Adipocyte (in vitro differentiated cells): Measurements from ENCODE around the gene ADGRL3.

Experiments used
- DNase-seq: peaks from one replicate; pipeline ENCODE4 v3.0.0-alpha.2; 2015; ENCODE audit warnings: low read depth
- H3K27me3 ChIP-seq: replicated peaks from 2 replicates; pipeline ENCODE4 v1.7.0; 2013; ENCODE audit warnings: mild to moderate bottlenecking, low read length, moderate library complexity; ENCODE audit not compliant: control insufficient read depth, insufficient read depth
- H3K36me3 ChIP-seq: 2 replicates; pipeline ENCODE4 v1.7.0; 2013; ENCODE audit warnings: low read length, mild to moderate bottlenecking, moderate library complexity; ENCODE audit not compliant: control insufficient read depth, insufficient read depth, severe bottlenecking
- H3K4me1 ChIP-seq: 2 replicates; pipeline ENCODE4 v1.7.0; 2013; ENCODE audit warnings: mild to moderate bottlenecking, low read length, moderate library complexity; ENCODE audit not compliant: control insufficient read depth, insufficient read depth
- H3K4me3 ChIP-seq: 2 replicates; pipeline ENCODE4 v1.7.0; 2013; ENCODE audit warnings: mild to moderate bottlenecking, low read length, moderate library complexity
- H3K9ac ChIP-seq: 2 replicates; pipeline ENCODE4 v1.7.0; 2013; ENCODE audit warnings: mild to moderate bottlenecking, low read length, moderate library complexity
- H3K9me3 ChIP-seq: 2 replicates; pipeline ENCODE4 v1.7.0; 2013; ENCODE audit warnings: mild to moderate bottlenecking, low read length, moderate library complexity; ENCODE audit not compliant: control insufficient read depth

The ADGRL3 gene

GRCh38 chr4:61661960-61662359 lies 461.8 kb downstream of the ADGRL3 start:
- no peaks in the 10 kb centered on the region for H3K27me3 ChIP-seq
- DNase-seq = no peak
- H3K9me3 ChIP-seq = no peaks in the 10 kb centered on the region
- H3K4me3 ChIP-seq = no peak overlapping the region
- no peaks in the 10 kb centered on the region for H3K36me3 ChIP-seq
- no peaks in the 10 kb centered on the region for H3K4me1 ChIP-seq
- no peak overlapping the region for H3K9ac ChIP-seq

DNA sequence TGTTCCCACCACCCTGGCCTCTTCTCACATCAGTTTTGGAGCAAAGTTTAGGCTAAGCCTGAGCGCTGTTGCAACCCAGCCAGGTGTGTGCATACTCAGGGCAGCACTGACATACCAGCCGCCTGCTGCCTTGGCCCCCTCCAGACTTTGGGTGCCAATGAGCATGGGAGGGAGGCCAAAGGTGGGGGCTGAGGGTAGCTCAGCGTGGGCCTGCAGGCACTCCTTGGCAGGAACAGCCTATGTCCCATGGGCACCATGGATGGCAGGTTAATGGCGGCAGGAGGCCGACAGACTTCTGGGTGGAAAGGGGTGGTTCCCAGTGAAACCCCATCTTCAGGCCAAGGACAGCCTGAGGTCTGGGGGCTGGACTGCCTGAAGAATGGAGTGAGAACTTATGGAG lies 462.2 kb downstream of the ADGRL3 start:
- DNase-seq = no peak
- Histone ChIP-seq H3K4me3 (no peak overlapping the region), H3K27me3 (no peaks in the 10 kb centered on the region), H3K9me3 (no peaks in the 10 kb centered on the region), H3K4me1 (no peaks in the 10 kb centered on the region), H3K36me3 (no peaks in the 10 kb centered on the region), H3K9ac (no peak overlapping the region)

- H3K36me3 ChIP-seq = no peaks in the 10 kb centered on the region
- H3K9ac ChIP-seq = no peak overlapping the region
- H3K27me3 ChIP-seq = no peaks in the 10 kb centered on the region
- no peak for DNase-seq
- H3K4me3 ChIP-seq = no peak overlapping the region
- H3K4me1 ChIP-seq = no peaks in the 10 kb centered on the region
- no peaks in the 10 kb centered on the region for H3K9me3 ChIP-seq
Observed at GRCh38 chr4:61663310-61663709, 463.2 kb downstream of the ADGRL3 start.

- H3K36me3 ChIP-seq = no peaks in the 10 kb centered on the region
- H3K4me3 ChIP-seq = no peak overlapping the region
- no peaks in the 10 kb centered on the region for H3K27me3 ChIP-seq
- peak; percentile 1 for DNase-seq
- H3K9ac ChIP-seq = no peak overlapping the region
- H3K9me3 ChIP-seq = peaks cover 3% of the 10 kb centered on the region
- no peaks in the 10 kb centered on the region for H3K4me1 ChIP-seq
Observed at GRCh38 chr4:61665649-61666048, 465.5 kb downstream of the ADGRL3 start.

DNA sequence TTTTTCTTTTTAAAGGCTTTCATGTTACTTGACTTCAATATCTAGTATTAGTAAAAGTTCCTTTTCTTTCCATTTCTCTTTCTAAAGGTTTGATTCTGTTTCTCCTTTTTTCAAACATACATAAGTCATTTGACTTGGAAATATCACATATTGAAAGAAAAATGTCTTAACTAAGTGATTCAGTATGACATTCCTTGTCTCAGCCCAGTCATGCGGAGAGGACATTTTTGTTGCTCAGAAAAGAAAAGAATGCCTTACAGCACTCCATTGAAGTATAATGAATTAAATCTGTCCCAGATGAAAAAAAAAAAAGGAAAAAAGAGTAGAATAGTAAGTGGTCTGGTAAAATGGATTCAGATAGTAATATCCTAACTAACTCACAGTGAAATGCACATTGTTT lies 466.1 kb downstream of the ADGRL3 start:
- Histone ChIP-seq H3K27me3 (no peaks in the 10 kb centered on the region), H3K9me3 (peaks cover 6% of the 10 kb centered on the region), H3K4me3 (no peak overlapping the region), H3K9ac (no peak overlapping the region), H3K4me1 (no peaks in the 10 kb centered on the region), H3K36me3 (no peaks in the 10 kb centered on the region)
- peak; percentile 64 for DNase-seq

DNA sequence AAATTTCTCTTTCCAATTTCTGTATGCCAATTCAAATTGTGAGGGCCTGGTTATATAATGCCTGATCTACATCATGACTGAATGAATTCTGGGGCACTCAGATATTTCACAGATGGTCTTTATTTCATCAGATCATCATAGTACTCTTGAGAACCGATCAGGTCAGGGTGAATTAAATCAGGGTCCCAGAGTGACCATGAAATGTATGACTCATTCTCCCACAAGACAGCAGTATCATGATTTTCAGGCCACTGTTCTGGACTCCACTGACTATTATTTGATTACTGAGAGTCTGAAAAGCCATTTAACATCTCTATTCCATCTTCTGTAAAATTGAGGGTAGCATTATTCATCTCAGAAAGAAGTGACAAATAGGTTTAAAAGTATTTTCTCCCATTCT lies 471.5 kb downstream of the ADGRL3 start:
- H3K4me1 ChIP-seq = no peaks in the 10 kb centered on the region
- H3K36me3 ChIP-seq = no peaks in the 10 kb centered on the region
- no peak overlapping the region for H3K9ac ChIP-seq
- DNase-seq = no peak
- peaks cover 6% of the 10 kb centered on the region for H3K9me3 ChIP-seq
- H3K27me3 ChIP-seq = no peaks in the 10 kb centered on the region
- no peak overlapping the region for H3K4me3 ChIP-seq

GRCh38 chr4:61675464-61675863 lies 475.3 kb downstream of the ADGRL3 start:
- no peak for DNase-seq
- Histone ChIP-seq H3K9ac (no peak overlapping the region), H3K9me3 (peaks cover 4% of the 10 kb centered on the region), H3K27me3 (no peaks in the 10 kb centered on the region), H3K4me3 (no peak overlapping the region), H3K4me1 (no peaks in the 10 kb centered on the region), H3K36me3 (no peaks in the 10 kb centered on the region)

DNA sequence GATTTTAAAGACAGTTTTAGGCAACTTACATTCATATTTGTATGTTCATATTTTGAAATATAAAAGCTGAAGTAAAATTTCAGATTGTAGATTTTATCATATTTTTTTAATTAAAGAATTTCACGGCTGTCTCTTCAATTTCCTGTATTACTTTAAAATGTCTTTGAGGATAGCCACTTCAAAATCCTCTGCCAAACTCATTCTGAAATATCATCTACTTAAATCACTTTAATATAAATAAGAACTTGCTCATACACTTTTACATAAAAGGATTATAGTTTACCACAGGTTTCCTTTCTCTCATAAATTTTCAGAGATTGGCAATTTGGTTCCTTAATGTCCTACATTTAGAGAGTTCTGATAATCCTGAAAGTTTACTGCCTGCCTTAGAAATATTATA lies 478.2 kb downstream of the ADGRL3 start:
- Histone ChIP-seq H3K4me1 (no peaks in the 10 kb centered on the region), H3K9ac (no peak overlapping the region), H3K36me3 (no peaks in the 10 kb centered on the region), H3K9me3 (no peaks in the 10 kb centered on the region), H3K27me3 (no peaks in the 10 kb centered on the region), H3K4me3 (no peak overlapping the region)
- DNase-seq = no peak

DNA sequence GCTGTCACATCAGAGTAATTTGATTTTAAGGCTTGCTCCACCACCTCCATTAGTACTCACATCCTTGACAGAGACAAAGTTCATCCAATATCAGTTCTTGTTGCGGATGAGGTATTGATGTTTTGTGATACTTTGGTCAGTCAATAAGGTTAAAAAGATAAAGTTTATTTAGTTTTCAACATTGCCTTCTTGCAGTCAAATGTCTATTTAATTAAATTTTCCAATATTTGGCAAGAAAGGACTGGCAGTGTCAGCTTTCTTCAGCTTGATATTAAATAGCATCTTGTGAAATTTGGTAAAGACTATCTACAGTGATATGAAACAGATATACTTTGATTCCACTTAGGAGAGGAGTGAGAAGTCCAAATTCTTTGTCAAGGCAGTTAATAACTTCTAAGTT lies 493.4 kb downstream of the ADGRL3 start:
- no peak for DNase-seq
- no peak overlapping the region for H3K4me3 ChIP-seq
- no peak overlapping the region for H3K9ac ChIP-seq
- no peaks in the 10 kb centered on the region for H3K4me1 ChIP-seq
- H3K9me3 ChIP-seq = no peaks in the 10 kb centered on the region
- no peaks in the 10 kb centered on the region for H3K27me3 ChIP-seq
- H3K36me3 ChIP-seq = no peaks in the 10 kb centered on the region

DNA sequence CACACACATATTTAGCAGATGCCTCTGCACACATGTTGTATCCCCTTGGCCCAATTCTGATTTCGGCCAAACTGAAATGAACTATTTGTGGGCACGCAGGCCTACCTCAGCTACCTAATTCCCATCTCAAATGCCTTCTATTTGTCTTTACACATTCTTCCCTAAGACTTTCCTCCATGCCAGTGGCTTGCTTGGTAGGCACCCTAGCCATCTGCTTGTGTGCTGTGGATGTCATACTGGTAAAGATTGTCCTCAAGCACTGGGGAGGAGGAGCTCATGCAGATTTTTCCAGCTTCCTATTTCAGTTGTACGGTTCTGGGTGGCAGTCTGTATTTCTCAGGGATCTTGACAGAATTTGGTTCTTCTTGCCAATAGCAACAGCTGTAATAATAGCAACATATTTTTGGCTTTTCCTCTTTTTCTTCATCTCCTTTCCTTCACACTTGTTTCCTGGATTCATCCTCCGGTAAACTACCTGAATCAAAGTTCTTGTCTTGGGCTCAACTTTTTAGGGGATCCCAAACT lies 514.3 kb downstream of the ADGRL3 start:
- no peak overlapping the region for H3K9ac ChIP-seq
- H3K4me3 ChIP-seq = no peak overlapping the region
- no peaks in the 10 kb centered on the region for H3K9me3 ChIP-seq
- H3K36me3 ChIP-seq = no peaks in the 10 kb centered on the region
- no peaks in the 10 kb centered on the region for H3K27me3 ChIP-seq
- no peaks in the 10 kb centered on the region for H3K4me1 ChIP-seq
- no peak for DNase-seq

DNA sequence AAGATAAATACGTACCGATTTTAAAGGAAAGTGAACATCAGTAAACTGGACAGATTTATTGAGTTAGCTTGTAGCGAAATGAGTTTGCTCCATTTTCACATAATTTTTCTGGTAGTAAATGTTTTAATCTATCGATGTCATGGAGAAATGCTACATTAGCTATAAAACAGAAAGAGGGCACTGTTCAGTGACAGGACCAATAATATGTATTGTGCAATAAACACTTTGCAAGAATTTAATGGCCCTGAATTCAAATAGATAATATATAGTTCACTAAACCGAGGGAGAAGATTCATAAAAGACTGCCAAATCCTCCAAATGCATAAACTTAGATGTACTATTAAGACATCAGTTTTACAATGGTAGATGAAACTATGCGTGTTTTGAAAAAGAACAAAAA lies 516.3 kb downstream of the ADGRL3 start:
- Histone ChIP-seq H3K27me3 (no peaks in the 10 kb centered on the region), H3K4me3 (no peak overlapping the region), H3K9me3 (no peaks in the 10 kb centered on the region), H3K9ac (no peak overlapping the region), H3K36me3 (no peaks in the 10 kb centered on the region), H3K4me1 (no peaks in the 10 kb centered on the region)
- DNase-seq = no peak

DNA sequence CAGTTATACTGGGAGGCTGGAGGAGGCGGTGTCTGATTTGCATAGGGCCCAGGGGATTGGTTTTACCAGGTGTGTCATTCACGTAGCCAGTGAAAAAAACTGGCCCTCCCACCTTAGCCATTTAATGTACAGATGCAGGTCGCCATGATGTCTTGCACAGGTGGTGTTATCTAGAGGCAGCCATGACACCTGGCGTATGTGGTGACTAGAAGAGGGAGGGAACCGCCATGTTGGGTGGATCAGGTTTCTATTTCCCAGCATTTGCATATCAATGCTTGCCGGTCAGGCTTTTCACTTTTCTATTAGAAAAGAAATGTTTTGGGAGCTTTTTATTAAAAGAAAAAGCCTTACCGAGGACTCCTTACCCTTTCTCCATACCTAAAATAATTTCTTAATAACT lies 523.4 kb downstream of the ADGRL3 start:
- no peaks in the 10 kb centered on the region for H3K27me3 ChIP-seq
- H3K4me1 ChIP-seq = no peaks in the 10 kb centered on the region
- H3K9me3 ChIP-seq = no peaks in the 10 kb centered on the region
- no peaks in the 10 kb centered on the region for H3K36me3 ChIP-seq
- DNase-seq = no peak
- no peak overlapping the region for H3K9ac ChIP-seq
- no peak overlapping the region for H3K4me3 ChIP-seq
